Raji (cell line): ENCODE results near the gene CPT1B.

ENCODE experiments used
- POLR2A ChIP-seq: IDR thresholded peaks from 2 replicates; pipeline ENCODE4 v1.6.1; 2011; ENCODE audit warnings: low read depth, low read length, control low read depth; ENCODE audit not compliant: insufficient read depth

The CPT1B gene

DNA sequence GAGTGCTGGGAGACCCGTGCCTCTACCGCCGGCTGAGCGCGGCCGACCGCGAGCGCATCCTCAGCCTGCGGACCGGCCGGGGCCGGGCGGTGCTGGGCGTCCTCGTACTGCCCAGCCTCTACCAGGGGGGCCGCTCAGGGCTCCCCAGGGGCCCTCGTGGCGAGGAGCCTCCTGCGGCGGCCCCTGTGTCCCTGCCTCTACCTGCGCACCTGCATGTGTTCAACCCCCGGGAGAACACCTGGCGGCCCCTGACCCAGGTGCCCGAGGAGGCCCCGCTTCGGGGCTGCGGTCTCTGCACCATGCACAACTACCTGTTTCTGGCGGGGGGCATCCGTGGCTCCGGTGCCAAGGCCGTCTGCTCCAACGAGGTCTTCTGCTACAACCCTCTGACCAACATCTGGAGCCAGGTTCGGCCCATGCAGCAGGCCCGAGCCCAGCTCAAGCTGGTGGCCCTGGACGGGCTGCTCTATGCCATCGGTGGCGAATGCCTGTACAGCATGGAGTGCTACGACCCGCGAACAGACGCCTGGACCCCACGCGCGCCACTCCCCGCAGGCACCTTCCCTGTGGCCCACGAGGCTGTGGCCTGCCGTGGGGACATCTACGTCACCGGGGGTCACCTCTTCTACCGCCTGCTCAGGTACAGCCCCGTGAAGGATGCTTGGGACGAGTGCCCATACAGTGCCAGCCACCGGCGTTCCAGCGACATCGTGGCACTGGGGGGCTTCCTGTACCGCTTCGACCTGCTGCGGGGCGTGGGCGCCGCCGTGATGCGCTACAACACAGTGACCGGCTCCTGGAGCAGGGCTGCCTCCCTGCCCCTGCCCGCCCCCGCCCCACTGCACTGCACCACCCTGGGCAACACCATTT, 29.1 kb downstream of the CPT1B start:
- no peak for TF ChIP-seq POLR2A

DNA sequence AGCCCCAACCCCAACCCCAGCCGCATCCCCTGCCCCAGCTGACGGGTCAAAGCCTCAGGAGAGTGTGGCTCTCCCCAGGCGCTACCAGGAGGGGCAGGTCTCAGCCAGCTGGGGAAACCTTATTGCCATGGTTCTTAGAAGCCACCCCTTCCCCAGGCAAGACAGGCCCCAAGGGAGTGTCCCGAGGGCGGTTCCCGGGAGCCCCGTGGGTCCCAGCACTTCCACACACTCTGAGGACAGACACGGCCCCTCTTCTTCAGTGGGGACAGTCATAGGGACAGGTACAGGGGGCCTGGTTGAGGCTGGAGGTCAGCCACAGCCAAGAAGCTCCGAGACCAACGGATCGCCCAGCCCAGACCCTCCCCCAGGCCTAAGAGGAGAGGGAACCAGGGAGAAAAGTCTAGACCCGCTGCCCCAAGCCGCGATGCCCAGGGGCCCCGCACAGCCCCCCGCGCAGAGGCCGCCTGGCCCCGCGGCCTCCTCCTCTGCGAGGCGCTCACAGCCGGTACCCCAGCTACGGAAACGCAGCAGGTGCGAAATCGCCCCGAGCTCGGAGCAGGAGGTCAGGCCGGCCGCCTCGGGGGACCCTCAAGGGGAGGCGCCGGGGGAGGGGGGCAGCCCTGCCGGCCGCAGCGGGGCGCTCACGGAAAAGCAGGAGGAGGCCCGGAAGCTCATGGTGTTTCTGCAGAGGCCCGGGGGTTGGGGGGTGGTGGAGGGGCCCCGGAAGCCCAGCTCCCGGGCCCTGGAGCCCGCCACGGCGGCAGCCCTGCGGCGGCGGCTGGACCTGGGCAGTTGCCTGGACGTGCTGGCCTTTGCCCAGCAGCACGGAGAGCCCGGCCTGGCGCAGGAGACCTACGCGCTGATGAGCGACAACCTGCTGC, 29.9 kb downstream of the CPT1B start:
- TF ChIP-seq POLR2A = 0 out of 2 replicates have a peak, but pooled peaks have one; percentile 25

DNA sequence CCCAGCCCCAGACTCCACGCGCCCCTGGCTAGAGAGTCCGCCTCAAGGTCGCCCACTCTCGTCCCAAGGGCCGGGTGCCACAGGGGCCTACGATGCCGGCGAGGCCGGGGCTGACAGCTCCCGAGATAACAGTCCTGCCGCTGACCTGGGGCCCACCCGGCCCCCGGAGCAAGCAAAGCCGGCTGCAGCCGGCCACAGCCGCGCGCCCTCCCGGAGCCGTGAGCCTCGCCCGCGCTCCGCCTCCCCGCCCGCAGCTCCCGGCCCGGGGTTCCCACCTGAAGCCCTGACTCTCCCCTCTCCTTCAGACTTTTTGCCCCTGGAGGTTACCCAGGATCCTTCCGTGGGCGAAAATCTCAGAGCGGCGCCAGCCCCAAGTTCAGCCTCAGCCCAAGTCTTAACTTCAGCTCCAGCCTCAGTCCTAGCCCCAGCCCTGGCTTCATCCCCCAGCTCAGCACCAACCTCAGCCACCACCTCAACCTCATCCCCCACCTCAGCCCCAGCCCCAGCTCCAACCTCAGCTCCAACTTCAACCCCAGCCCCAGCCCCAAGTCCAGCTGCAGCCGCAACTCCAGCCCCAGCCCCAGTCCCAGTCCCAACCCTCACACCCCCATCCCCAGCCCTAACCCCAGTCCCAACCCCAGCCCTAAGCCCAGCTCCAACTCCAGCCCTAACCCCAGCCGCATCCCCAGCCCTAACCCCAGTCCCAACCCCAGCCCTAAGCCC, 30.8 kb downstream of the CPT1B start:
- no peak for TF ChIP-seq POLR2A

DNA sequence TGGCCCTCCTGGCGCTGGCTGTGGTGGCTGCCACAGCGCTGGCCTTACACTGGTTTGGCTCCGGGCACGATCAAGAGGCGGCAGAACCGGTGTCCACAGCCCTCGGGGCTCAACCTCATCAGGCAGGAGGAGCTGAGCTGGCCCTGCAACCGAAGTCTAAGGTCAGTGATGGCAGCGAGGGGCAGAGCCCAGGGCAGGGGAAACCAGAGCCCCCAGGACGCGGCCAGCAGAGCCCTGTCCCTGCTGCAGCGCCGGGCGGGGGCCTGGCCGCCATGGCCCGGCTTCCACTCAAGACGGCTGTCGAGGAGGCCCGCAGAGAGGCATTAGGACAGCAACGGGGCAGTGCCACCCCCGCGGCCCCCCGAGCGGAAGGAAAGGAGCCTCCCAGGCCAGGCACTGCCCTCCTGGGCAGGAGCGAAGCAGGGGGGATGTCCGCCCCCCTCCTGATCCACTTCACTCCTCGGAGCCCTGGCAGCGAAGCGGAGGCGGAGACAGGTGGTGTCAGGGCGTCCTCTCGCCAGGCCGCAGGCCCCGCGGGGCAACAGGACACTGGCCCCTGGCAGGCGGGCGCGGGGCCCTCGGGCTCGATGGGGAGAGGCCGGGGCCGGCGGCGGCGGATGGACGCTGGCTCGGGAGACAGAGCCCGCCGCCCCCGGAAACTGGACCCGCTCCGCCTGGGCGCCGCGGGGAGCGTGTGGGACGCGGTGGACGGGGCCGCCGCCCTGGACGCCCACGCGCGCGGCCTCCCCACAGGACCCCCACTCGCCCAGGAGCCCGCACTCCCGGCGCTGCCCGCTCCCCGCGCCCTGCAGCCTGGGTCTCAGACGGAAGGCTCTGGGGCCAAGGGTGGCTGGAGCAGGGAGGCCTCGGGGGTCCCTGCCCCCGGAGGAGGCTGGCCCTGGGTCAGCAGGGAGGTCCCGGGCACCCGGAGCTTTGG, 31.6 kb downstream of the CPT1B start:
- no peak for TF ChIP-seq POLR2A

DNA sequence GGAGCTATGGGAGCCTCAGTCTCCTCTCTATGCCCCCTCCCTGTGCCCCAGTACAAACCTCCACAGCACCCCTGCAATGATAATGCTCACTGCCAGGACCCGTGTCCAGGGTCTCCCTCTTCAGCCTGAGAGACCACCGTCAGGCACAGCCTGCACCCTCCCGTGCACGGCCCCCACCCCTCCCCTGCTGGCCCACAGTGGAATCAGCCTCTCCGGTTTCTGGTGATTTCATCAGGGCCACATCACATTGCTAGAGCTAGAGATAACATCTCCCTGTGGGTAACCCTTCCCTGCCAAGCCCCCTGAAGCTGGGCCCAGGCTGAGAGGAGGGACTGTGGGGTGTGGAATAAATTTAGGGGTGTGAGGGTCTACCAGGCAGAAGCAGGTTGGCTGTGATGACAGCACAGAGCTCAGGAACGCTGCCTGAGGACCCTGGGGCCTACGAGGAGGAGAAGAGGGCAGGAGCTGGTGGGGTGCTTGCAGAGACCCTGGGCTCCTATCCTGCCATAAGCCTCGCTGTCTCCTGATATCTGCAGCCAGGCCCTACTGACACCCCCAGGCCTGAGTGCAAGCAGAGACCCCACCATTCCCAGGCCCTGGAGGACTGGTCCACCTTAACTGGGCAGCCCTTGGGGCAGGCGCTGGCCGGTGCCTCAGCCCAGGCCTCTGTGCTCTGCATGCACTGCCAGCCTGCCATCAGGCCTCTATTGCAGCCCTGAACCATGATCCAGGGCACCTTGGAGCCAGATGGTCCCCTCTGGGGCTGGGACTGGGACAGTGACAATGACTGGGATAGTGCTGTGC, 32.5 kb downstream of the CPT1B start, which contains the start of gene KLHDC7B:
TSS of gene KLHDC7B (plus strand) at position 378 of the 804 bp plus-strand sequence. CDS start at position 723, 345 bp downstream.
- TF ChIP-seq POLR2A = no peak

DNA sequence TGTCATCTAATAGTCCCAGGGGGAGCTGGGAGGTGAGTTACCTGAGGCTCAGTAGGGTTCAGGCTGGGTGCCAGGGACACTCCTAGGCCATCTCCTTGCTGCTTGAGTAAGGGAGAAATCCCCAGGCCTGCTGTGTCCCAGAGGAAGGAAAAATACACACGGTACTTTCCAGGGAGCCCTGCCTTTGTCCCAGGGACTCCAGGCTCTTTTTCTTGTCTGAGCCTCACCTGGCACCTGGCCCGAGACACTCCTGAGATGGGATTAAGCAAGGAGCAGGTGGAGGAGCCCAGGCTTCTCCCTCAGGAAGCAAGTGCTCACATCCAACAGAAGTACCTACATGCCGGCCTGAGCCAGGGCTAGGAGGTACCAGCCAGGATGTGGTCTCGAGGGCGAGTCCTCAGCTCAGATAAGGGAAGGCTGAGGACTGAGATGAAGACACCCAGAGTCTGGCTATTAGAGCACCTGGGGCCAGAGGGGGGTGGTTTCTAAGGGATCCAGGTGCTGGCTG, 33.4 kb downstream of the CPT1B start:
- TF ChIP-seq POLR2A = no peak

DNA sequence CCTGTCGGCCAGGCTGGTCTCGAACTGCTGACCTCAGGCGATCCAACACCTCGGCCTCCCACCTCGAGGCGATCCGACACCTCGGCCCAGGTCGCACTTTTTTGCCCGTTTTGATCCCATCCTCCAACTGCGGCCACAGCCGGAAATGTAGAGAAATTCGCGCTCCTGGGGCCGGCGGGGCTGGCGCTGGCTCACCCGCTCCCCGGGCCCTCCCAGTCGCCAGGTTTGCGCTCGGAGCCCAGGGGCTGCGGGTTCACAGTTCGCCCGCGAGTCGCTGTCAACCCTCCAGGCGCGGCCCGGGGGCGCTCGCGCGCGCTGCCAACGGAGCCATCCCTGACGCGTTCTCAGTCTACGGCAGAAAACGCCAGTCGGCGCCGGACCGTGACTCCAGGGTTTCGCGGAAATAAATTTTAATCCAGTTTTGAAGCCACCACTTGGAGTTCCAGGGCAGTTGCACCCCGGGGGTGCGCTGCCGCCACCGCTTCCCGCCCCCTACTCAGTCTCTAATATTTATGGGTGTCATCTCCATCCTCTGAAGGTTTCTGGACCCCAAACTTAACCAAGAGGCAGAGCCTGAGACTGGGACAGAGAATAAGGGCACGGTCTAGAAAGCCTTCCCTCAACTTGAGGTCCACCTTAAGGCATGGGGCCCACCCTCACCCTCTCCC, 34.0 kb downstream of the CPT1B start:
- no peak for TF ChIP-seq POLR2A

DNA sequence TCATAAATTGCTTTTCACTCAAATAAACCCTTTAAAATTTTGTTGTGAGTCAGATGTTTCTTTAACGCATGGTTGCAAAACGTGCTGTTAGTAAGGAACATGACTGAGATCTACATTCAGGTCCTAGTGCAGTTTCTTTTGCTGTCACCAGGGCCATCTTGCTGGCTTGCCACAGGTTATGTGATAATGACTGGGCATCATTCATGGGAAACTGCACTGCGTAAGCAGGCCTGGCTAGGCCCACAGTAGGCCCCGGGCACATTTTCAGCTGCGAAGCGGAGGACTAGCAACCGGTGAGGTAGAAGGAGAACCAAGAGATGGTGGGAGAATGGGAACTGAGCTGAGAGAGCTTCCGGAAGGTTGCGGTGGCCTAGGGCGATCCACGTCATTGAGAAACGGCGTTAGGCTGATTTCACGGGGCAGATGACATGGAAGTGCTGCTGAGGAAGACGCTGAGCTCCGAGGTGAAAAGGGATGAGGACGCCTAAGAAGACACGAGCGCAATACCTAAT, 35.8 kb downstream of the CPT1B start:
- TF ChIP-seq POLR2A = no peak

DNA sequence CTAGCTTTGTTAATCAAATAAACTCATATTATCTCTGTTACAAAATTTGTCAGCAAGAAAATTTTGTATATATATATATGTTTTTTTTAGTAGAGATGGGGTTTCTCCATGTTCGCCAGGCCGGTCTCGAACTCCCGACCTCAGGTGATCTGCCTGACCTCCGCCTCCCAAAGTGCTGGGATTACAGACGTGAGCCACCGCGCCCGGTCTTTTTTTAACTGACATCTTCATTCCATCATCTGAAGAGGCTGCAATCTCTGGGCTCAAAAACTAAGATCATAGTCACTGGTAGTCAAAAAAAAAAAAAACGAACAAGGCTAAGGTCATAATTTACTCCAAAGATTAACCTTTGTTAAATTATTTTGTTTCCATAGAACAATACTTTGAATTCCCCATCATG, 37.8 kb downstream of the CPT1B start:
- no peak for TF ChIP-seq POLR2A

DNA sequence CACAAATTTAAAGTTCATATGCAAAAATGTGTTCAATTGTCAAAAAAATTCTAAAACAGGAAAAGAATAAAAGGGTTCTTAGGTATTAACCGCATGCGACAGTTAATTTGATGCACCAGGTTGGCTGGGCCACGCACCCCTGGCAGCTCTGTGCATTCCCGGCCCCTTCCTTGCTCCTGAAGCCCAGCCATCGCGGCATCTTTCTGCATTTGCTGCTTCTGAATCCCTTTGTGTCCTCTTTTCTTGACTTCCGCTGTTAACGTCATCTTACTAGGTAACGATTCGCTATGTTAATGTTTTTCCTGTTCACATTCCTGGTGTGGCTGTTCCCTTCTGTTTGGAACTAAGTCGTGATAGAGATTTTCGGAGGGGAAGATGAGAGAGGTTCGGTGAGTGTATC, 40.5 kb downstream of the CPT1B start:
- no peak for TF ChIP-seq POLR2A

DNA sequence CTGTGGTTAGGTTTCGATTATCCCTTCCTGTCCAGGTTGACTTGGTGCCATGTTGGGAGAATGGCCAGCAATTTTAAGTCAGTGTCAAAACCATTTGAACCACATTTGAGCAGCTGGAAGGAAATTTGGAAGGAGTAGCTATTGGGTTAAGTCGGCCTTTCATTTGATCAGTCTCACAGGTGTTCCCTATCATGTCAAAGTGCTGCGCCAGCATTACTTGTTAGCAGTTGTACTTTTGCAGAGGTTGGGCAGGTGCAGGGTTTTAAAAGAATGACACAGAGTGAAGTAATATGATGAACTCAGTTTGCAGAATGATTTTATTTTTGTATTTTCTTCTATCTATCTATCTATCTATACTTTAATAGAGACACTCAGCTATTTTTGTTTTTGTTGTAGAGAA, 42.0 kb downstream of the CPT1B start:
- TF ChIP-seq POLR2A = no peak

DNA sequence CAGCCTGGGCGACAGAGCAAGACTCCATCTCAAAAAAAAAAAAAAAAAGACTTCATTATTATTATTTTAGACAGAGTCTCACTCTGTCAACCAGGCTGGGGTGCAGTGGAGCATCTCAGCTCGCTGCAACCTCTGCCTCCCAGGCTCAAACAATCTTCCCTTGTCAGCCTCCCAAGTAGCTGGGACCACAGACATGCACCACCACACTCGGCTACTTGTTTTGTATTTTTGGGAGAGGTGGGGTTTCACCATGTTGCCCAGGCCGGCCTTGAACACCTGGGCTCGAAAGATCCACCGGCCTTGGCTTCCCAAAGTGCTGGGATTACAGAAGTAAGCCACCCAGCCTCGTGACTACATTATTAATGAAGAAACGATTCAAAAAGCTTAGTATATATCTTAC, 43.1 kb downstream of the CPT1B start:
- peak; percentile 53 for TF ChIP-seq POLR2A
